ENCODE results near the gene ADRM1. TPM values are rescaled to one million over a fixed set of nuclear protein-coding genes. Genes with fewer than 3 reads are reported as not detected.

The ADRM1 gene
- total RNA-seq, 1 donor from 2014 or later, result 193 TPM

DNA sequence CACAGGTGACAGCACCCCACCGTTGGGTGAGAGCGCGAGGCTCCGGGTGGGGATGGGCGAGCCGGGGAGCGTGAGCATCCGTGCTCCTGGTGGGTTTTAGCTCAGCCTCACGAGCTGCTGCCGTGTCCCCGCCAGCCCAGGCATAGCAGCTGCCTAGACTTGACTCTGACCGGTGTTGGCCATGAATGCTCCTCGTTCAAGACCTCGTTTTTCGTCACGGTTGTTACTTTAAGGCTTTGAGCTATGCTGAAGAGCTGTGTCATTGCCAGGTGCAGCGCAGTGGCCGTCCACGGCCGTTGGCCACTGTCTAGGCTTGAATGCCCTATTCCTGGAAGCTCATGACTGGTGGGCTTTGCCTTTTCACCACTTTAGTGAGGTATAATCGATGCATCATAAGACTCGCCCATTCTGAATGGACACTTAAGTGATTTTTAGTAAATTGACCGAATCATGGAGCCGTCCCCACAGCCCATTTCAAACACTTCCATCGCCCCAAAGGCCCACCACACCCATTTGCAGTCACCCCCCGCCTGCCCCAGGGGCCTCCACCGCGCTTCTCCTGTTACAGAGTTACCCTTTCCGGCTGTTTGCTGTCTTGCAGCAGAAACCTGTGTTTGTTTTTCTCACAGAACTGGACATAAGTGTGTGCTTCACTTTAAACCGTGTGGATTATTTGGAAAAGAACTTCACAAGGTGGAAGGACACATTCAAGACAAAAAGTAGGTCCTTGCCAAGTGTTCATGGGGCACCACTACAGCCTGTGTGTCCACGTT is 21.4 kb upstream of the ADRM1 start:
- DNase-seq (ENCODE audit: low read depth), result no peak
- no peak overlapping the region for H3K4me3 ChIP-seq (ENCODE audit: low read depth, low read length)
- TF ChIP-seq, protein P1, sequence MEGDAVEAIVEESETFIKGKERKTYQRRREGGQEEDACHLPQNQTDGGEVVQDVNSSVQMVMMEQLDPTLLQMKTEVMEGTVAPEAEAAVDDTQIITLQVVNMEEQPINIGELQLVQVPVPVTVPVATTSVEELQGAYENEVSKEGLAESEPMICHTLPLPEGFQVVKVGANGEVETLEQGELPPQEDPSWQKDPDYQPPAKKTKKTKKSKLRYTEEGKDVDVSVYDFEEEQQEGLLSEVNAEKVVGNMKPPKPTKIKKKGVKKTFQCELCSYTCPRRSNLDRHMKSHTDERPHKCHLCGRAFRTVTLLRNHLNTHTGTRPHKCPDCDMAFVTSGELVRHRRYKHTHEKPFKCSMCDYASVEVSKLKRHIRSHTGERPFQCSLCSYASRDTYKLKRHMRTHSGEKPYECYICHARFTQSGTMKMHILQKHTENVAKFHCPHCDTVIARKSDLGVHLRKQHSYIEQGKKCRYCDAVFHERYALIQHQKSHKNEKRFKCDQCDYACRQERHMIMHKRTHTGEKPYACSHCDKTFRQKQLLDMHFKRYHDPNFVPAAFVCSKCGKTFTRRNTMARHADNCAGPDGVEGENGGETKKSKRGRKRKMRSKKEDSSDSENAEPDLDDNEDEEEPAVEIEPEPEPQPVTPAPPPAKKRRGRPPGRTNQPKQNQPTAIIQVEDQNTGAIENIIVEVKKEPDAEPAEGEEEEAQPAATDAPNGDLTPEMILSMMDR (IDR thresholded peaks at IDR 0.05; ENCODE audit: insufficient read depth, low read length, poor library complexity, severe bottlenecking), result no peak
- H3K27me3 ChIP-seq (ENCODE audit: control insufficient read depth, insufficient read depth, low read length), result no peaks in the 10 kb centered on the region
- H3K36me3 ChIP-seq (ENCODE audit: control insufficient read depth, insufficient read depth, low read length), result peaks cover 2% of the 10 kb centered on the region

DNA sequence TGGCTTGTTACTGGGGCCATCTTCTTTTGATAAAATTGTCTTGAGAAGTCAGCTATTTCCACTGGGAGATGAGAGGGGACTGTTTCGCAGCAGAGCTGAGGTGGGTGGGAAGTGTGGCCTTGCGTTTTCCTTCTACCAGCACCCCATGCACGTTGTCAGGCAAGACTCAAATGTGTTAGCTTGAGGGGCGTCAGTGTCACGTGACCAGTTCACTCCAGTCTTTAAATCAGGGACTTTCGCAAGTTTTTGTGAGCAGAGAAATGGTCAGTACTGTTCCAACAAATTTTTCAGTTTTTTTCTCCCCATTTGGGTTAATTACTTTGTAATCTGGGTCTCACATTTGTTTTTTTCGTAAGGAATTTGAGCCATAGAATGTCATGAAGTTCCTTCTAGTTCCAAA is 20.7 kb upstream of the ADRM1 start:
- TF ChIP-seq, protein P1 (IDR thresholded peaks at IDR 0.05; ENCODE audit: insufficient read depth, low read length, poor library complexity, severe bottlenecking), result no peak
- no peak for DNase-seq (ENCODE audit: low read depth)
- peaks cover 2% of the 10 kb centered on the region for H3K36me3 ChIP-seq (ENCODE audit: control insufficient read depth, insufficient read depth, low read length)

GRCh38 chr20:62282877-62283503 is 19.8 kb upstream of the ADRM1 start:
- no peaks in the 10 kb centered on the region for H3K27me3 ChIP-seq (ENCODE audit: control insufficient read depth, insufficient read depth, low read length)
- H3K4me3 ChIP-seq (ENCODE audit: low read depth, low read length), result no peak overlapping the region
- peaks cover 2% of the 10 kb centered on the region for H3K36me3 ChIP-seq (ENCODE audit: control insufficient read depth, insufficient read depth, low read length)
- DNase-seq (ENCODE audit: low read depth), result no peak
- TF ChIP-seq, protein P1 (IDR thresholded peaks at IDR 0.05; ENCODE audit: insufficient read depth, low read length, poor library complexity, severe bottlenecking), result no peak

More for the DNA sequence above, 20.7 kb upstream of the ADRM1 start:
- no peaks in the 10 kb centered on the region for H3K27me3 ChIP-seq (ENCODE audit: control insufficient read depth, insufficient read depth, low read length)
- no peak overlapping the region for H3K4me3 ChIP-seq (ENCODE audit: low read depth, low read length)

DNA sequence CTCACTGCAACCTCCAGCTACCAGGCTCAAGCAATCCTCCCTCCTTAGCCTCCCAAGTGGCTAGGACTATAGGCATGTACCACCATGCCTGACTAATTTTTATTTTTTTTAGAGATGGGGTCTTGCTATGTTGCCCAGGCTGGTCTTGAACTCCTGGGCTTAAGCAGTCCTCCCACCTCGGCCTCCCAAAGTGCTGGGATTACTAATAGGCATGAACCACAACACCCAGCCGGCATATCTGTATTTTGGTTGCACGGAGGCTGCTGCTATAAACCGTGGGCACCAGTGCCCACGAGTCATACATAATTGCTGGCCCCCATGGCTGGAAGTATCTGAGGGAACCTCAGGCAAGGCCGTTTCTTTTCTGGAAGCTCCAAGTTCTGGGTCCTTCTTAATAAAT is 18.3 kb upstream of the ADRM1 start:
- H3K4me3 ChIP-seq (ENCODE audit: low read depth, low read length), result no peak overlapping the region
- peaks cover 4% of the 10 kb centered on the region for H3K36me3 ChIP-seq (ENCODE audit: control insufficient read depth, insufficient read depth, low read length)
- DNase-seq (ENCODE audit: low read depth), result no peak
- TF ChIP-seq, protein P1 (IDR thresholded peaks at IDR 0.05; ENCODE audit: insufficient read depth, low read length, poor library complexity, severe bottlenecking), result no peak
- H3K27me3 ChIP-seq (ENCODE audit: control insufficient read depth, insufficient read depth, low read length), result no peaks in the 10 kb centered on the region

GRCh38 chr20:62285151-62285550 is 17.6 kb upstream of the ADRM1 start:
- peaks cover 4% of the 10 kb centered on the region for H3K36me3 ChIP-seq (ENCODE audit: control insufficient read depth, insufficient read depth, low read length)

More at GRCh38 chr20:62285151-62285550, 17.6 kb upstream of the ADRM1 start:
- H3K4me3 ChIP-seq (ENCODE audit: low read depth, low read length), result no peak overlapping the region
- DNase-seq (ENCODE audit: low read depth), result no peak
- TF ChIP-seq, protein P1 (IDR thresholded peaks at IDR 0.05; ENCODE audit: insufficient read depth, low read length, poor library complexity, severe bottlenecking), result no peak
- no peaks in the 10 kb centered on the region for H3K27me3 ChIP-seq (ENCODE audit: control insufficient read depth, insufficient read depth, low read length)
